Ecto neural progenitor cell (in vitro differentiated cells): ENCODE results near the gene CSNK1G2.
A peak's percentile ranks its signal among the peaks of the same experiment; 100 is the strongest.

Experiments used
- DNase-seq: peaks from one replicate; pipeline ENCODE4 v3.0.0-alpha.2; 2018; ENCODE audit warnings: low spot score

The CSNK1G2 gene

GRCh38 chr19:1944088-1944915, 3.3 kb downstream of the CSNK1G2 start:
- DNase-seq, result no peak

GRCh38 chr19:1944916-1945561, 4.1 kb downstream of the CSNK1G2 start:
- no peak for DNase-seq

GRCh38 chr19:1945899-1946298, 4.9 kb downstream of the CSNK1G2 start:
- peak; percentile 80 for DNase-seq

- DNase-seq, result no peak
Observed at GRCh38 chr19:1947651-1948209, 6.8 kb downstream of the CSNK1G2 start.

- DNase-seq, result no peak
Observed at GRCh38 chr19:1949304-1950101, 8.5 kb downstream of the CSNK1G2 start.

GRCh38 chr19:1950640-1951039, 9.7 kb downstream of the CSNK1G2 start:
- DNase-seq, result no peak

GRCh38 chr19:1952635-1953034, 11.7 kb downstream of the CSNK1G2 start:
- DNase-seq, result no peak

- no peak for DNase-seq
Observed at GRCh38 chr19:1953037-1953436, 12.1 kb downstream of the CSNK1G2 start.

DNA sequence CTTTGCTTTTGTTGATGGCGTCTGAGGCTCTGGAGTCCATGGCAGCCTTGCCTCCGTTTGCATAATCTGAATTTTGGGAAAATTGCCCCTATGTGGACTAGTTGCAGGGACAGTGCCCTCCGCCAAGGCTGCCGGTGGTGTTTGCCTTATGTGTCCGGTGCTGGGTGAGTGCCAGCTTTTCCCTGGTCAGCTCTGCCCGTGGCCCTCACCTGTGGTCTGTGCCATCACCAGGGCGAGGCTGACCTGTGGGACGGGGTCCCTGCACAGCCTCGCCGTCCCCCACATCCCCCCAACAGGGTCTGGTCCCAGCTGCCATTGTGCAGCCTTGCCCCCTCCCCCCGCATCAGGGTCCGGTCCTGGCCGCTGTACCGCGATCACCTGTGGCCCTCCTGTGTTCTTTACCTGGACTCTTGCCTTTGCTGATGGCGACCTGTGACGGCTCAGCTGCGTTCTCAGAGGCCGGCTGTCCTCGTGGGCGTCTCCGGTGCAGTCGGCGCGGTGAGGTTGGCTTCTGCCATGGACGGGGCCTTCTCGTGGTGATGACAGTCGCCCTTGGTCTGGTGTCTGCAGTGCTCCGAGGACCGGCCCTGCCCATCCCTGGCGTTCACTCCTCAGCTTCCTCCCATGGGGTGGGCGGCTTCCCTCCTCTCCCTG, 12.6 kb downstream of the CSNK1G2 start:
- no peak for DNase-seq

- no peak for DNase-seq
Observed at GRCh38 chr19:1954532-1954933, 13.6 kb downstream of the CSNK1G2 start.

DNA sequence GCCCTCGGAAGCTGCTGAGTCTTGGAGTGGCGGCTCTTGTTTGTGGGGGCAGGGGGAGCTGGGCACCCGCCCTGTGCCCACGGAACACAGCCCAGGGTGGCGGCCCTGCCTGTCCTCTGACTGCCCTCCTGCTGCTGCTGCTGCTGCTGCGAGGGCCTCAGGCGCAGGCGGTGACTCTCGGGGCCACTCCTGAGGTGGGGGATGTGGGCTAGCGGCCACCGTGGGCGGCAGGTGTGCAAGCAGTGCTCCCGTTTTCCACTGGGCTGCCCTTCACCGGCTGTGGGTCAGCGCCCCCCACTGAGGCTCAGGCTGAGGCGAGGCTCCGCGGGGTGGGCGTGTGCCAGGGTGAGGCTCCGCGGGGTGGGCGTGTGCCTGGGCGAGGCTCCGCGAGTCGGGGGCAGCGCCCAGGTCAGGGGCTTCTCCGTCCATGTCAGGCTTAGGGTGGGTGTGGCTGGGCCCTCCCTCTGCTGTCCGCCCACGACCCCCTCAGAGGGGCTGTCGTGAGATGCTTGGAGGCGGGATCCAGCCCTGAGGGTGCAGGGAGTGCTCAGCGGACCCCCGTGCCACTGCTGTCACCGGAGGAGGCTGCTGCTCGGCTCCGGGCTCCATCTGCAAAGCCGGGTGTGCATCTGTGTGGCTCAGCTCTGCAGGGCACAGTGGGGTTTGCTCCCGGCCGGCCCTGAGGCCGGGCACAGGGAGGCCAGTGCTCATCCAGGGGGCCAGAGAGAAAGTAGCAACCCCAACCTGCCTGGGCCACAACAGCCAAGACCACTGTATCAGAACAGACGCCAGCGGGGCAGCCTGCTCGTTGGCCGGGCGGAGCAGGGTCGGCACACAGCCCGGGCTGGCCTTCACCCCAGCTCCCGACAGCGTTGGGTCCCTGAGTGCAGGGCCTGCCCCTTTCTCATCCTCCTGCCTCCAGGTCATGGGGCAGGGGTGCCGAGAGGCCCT, 14.5 kb downstream of the CSNK1G2 start:
- no peak for DNase-seq

- DNase-seq, result no peak
Observed at GRCh38 chr19:1956122-1956494, 15.1 kb downstream of the CSNK1G2 start.

DNA sequence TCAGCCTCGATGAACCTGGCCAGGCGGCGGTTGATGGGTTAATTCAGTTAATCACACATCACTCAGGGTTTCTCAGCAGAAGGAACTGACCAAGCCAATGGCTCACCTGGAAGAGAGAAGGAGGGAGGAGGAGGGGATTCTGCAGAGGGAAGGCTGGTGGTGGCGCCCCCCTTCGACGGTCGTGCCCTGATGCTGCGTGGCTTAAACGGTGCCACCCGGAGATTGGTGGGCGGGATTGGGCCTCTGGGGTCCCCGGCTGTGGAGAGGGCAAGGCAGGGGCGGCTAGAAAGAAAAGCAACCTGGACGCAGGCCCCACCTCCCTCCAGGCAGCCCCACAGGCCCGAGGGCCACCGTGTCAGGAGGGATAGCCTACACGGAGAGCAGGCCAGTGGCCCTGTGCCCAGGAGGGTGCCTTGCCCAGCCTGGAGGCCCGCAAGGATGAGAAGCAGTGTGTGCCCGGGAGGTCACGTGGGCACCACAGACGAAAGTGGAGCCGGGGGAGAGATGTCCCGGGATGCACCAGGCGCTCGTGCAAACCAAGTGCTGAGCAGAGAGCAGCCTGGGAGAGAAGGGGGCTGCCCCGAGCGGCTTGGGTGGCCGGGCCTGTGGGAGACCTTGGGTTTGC, 16.0 kb downstream of the CSNK1G2 start:
- no peak for DNase-seq

- DNase-seq, result no peak
Observed at GRCh38 chr19:1957562-1958248, 16.7 kb downstream of the CSNK1G2 start.

- DNase-seq, result no peak
Observed at GRCh38 chr19:1959928-1960589, 19.1 kb downstream of the CSNK1G2 start.

- DNase-seq, result no peak
Observed at GRCh38 chr19:1961000-1961883, 20.3 kb downstream of the CSNK1G2 start.

GRCh38 chr19:1962674-1963073, 21.7 kb downstream of the CSNK1G2 start:
- no peak for DNase-seq

GRCh38 chr19:1967087-1967608, 26.2 kb downstream of the CSNK1G2 start:
- no peak for DNase-seq
